ENCODE measurements around the gene CNTNAP2.

The CNTNAP2 gene

DNA sequence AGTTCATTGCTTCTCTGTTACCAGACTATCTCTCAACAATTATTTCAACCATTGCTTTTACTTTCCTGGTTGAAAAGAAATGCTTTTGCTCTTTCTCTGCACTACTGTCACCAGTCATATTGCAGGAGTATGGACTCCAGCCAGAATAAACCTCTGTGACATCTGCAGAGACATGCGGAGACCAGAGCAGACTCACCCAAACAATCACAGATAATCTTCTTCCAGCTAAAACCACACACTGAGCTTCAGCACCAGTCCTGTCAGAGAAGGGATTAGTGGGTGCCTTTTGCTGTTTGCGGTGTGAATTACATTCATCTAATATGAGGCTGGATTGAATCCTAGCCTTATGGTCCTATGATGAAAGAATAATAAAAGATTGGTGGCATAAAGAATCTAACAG lies 258.6 kb downstream of the CNTNAP2 start:
- no peak overlapping the region for H3K4me2 ChIP-seq
- no peaks in the 10 kb centered on the region for H3K79me2 ChIP-seq (ENCODE audit: insufficient read depth, low read depth)
- H4K20me1 ChIP-seq (ENCODE audit: insufficient read depth), result no peaks in the 10 kb centered on the region
- no peak overlapping the region for H3K27ac ChIP-seq
- H2AFZ ChIP-seq (ENCODE audit: low read depth), result no peak overlapping the region
- H3K36me3 ChIP-seq (ENCODE audit: insufficient read depth), result no peaks in the 10 kb centered on the region
- TF ChIP-seq, protein P1, sequence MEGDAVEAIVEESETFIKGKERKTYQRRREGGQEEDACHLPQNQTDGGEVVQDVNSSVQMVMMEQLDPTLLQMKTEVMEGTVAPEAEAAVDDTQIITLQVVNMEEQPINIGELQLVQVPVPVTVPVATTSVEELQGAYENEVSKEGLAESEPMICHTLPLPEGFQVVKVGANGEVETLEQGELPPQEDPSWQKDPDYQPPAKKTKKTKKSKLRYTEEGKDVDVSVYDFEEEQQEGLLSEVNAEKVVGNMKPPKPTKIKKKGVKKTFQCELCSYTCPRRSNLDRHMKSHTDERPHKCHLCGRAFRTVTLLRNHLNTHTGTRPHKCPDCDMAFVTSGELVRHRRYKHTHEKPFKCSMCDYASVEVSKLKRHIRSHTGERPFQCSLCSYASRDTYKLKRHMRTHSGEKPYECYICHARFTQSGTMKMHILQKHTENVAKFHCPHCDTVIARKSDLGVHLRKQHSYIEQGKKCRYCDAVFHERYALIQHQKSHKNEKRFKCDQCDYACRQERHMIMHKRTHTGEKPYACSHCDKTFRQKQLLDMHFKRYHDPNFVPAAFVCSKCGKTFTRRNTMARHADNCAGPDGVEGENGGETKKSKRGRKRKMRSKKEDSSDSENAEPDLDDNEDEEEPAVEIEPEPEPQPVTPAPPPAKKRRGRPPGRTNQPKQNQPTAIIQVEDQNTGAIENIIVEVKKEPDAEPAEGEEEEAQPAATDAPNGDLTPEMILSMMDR (conservative IDR thresholded peaks at IDR 0.05; ENCODE audit: low read depth, low read length), result no peak
- H3K4me1 ChIP-seq (ENCODE audit: low read depth, poor library complexity, severe bottlenecking), result no peaks in the 10 kb centered on the region
- no peaks in the 10 kb centered on the region for H3K27me3 ChIP-seq (ENCODE audit: insufficient read depth, low read depth)
- H3K4me3 ChIP-seq (IDR thresholded peaks at IDR 0.05; ENCODE audit: insufficient read depth, low read depth, low read length), result no peak overlapping the region
- no peak overlapping the region for H3K9ac ChIP-seq

DNA sequence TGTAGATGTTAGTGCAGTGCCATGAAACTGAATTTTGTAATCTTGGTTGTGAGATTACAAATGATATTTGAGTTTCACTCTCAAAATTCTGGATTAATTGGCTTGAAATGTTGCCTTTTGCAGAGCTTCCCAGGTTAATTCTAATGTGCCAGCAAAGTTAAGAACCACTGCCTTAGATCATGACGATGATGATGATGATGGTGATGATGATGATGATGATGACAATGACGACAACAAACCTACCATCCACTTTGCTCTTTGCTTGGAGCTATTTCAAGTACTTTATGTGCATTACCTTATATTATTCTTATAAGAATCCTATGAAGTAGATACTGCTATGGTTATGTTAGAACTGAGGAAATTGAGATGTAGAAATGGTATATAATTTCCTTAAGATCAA lies 261.6 kb downstream of the CNTNAP2 start:
- no peak overlapping the region for H3K9ac ChIP-seq
- TF ChIP-seq, protein P1 (conservative IDR thresholded peaks at IDR 0.05; ENCODE audit: low read depth, low read length), result no peak
- H2AFZ ChIP-seq (ENCODE audit: low read depth), result no peak overlapping the region

GRCh38 chr7:146387140-146387539 lies 270.5 kb downstream of the CNTNAP2 start:
- no peak overlapping the region for H3K27ac ChIP-seq
- H3K4me3 ChIP-seq (IDR thresholded peaks at IDR 0.05; ENCODE audit: insufficient read depth, low read depth, low read length), result no peak overlapping the region
- no peaks in the 10 kb centered on the region for H3K36me3 ChIP-seq (ENCODE audit: insufficient read depth)
- no peaks in the 10 kb centered on the region for H3K27me3 ChIP-seq (ENCODE audit: insufficient read depth, low read depth)
- no peaks in the 10 kb centered on the region for H4K20me1 ChIP-seq (ENCODE audit: insufficient read depth)
- no peak overlapping the region for H2AFZ ChIP-seq (ENCODE audit: low read depth)
- H3K4me2 ChIP-seq, result no peak overlapping the region
- no peak overlapping the region for H3K9ac ChIP-seq
- TF ChIP-seq, protein P1 (conservative IDR thresholded peaks at IDR 0.05; ENCODE audit: low read depth, low read length), result no peak
- peaks cover 5% of the 10 kb centered on the region for H3K4me1 ChIP-seq (ENCODE audit: low read depth, poor library complexity, severe bottlenecking)
- no peaks in the 10 kb centered on the region for H3K79me2 ChIP-seq (ENCODE audit: insufficient read depth, low read depth)

More for the DNA sequence above, 261.6 kb downstream of the CNTNAP2 start:
- no peak overlapping the region for H3K4me2 ChIP-seq
- H3K79me2 ChIP-seq (ENCODE audit: insufficient read depth, low read depth), result no peaks in the 10 kb centered on the region
- no peaks in the 10 kb centered on the region for H3K36me3 ChIP-seq (ENCODE audit: insufficient read depth)
- H4K20me1 ChIP-seq (ENCODE audit: insufficient read depth), result no peaks in the 10 kb centered on the region
- H3K4me1 ChIP-seq (ENCODE audit: low read depth, poor library complexity, severe bottlenecking), result no peaks in the 10 kb centered on the region
- H3K27ac ChIP-seq, result no peak overlapping the region
- H3K4me3 ChIP-seq (IDR thresholded peaks at IDR 0.05; ENCODE audit: insufficient read depth, low read depth, low read length), result no peak overlapping the region
- no peaks in the 10 kb centered on the region for H3K27me3 ChIP-seq (ENCODE audit: insufficient read depth, low read depth)

DNA sequence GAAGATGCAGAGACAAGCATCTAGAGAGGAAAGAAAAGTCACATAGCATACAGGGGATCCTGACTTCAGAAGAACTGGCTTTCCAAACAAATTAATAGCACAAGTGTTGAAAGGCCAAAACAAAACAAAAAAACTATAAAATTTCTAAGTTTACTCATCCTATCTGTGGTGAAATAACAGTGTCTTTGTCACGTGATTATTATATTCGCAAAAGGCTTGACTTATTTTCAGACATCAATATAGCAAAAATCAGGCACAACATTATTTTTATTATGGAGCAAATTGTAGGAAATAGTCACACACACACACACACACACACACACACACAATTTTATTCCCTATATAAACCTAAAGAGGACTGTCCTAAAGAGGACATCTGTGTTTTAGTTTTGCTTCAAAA lies 272.3 kb downstream of the CNTNAP2 start:
- Histone ChIP-seq H3K27ac (no peak overlapping the region), H3K36me3 (ENCODE audit: insufficient read depth) (no peaks in the 10 kb centered on the region), H4K20me1 (ENCODE audit: insufficient read depth) (no peaks in the 10 kb centered on the region), H3K4me3 (IDR thresholded peaks at IDR 0.05; ENCODE audit: insufficient read depth, low read depth, low read length) (no peak overlapping the region), H3K4me2 (no peak overlapping the region), H3K79me2 (ENCODE audit: insufficient read depth, low read depth) (no peaks in the 10 kb centered on the region), H3K9ac (no peak overlapping the region), H3K27me3 (ENCODE audit: insufficient read depth, low read depth) (no peaks in the 10 kb centered on the region), H2AFZ (ENCODE audit: low read depth) (no peak overlapping the region), H3K4me1 (ENCODE audit: low read depth, poor library complexity, severe bottlenecking) (peaks cover 5% of the 10 kb centered on the region)
- TF ChIP-seq, protein P1 (conservative IDR thresholded peaks at IDR 0.05; ENCODE audit: low read depth, low read length), result no peak

Measured in KMS-11 (cell line).